ENCODE results near the gene GCK.

The GCK gene

DNA sequence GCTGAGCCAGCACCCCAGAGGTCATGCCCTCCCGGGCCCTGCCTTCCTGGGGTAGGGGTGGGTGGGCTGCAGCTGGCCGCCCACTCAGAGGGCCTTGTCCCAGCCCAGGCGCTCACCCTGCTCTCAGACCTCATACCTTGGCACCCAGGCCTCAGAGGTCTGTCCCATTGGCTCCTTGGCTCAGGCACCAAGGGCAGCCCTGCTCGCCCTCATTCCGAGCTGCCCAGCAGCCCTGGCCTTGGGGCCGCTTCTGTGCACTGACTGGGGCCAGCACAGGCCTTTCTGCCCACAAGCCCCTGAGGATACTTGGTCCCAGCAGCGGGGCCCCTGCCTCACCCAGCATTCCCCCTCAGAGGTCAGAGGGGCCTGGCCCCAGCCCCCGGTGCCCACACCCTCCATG, 45.8 kb upstream of the GCK start:
- no peak for DNase-seq
- no peak overlapping the region for H3K4me3 ChIP-seq
- intact Hi-C loops (cut with DNase I; ENCODE audit: low total_unique reads) = no loop called here
- H3K36me3 ChIP-seq = no peaks in the 10 kb centered on the region
- peaks cover 0 to 11% of the 10 kb centered on the region in 2 donors for H3K27me3 ChIP-seq
- no peaks in the 10 kb centered on the region for H3K4me1 ChIP-seq
- no peak overlapping the region for H3K27ac ChIP-seq
- TF ChIP-seq, protein P1, sequence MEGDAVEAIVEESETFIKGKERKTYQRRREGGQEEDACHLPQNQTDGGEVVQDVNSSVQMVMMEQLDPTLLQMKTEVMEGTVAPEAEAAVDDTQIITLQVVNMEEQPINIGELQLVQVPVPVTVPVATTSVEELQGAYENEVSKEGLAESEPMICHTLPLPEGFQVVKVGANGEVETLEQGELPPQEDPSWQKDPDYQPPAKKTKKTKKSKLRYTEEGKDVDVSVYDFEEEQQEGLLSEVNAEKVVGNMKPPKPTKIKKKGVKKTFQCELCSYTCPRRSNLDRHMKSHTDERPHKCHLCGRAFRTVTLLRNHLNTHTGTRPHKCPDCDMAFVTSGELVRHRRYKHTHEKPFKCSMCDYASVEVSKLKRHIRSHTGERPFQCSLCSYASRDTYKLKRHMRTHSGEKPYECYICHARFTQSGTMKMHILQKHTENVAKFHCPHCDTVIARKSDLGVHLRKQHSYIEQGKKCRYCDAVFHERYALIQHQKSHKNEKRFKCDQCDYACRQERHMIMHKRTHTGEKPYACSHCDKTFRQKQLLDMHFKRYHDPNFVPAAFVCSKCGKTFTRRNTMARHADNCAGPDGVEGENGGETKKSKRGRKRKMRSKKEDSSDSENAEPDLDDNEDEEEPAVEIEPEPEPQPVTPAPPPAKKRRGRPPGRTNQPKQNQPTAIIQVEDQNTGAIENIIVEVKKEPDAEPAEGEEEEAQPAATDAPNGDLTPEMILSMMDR (IDR thresholded peaks at IDR 0.05) = no peak
- H3K9me3 ChIP-seq = no peaks in the 10 kb centered on the region

DNA sequence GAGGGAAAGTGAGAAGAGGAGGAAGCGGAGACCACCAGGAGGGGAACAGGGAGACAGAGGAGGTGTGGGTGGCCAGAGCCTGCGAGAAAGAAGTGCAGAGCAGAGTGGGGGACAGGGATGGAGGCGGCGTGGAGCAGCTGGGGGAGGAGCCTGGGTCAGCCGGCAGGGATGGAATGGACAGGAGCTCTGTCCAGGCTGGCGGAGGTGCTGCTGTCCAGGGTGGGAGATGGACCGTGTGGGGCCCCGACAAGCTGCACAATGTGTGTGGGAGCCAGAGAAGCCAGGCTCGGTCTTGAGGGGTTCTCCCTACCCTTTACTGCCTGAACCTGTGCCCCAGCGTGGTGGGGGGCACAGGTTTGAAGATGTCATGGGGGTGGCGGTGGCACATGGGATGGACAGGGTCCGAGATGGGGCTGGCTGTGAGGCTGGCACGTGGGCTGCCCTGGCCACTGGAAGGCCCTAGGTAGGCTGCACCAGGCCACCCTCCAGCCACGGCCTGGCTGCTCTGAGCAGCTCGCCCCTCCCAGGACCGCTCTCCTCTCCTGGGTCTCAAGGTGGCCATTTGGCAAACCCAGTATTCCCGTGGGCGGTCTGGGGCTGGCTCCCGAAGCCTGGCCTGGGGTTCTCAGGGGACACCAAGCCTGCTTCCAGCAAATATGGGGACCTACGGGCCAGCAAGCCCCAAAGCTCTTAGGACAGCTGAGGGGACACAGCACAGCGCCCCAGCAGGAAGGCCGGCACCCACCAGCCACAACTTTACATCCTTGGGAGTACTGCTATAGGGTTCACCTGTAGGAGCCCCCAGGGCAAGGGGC, 43.9 kb upstream of the GCK start:
- DNase-seq = no peak
- no peaks in the 10 kb centered on the region for H3K36me3 ChIP-seq
- H3K4me3 ChIP-seq = no peak overlapping the region
- peaks cover 0 to 6% of the 10 kb centered on the region in 2 donors for H3K27me3 ChIP-seq
- no peaks in the 10 kb centered on the region for H3K4me1 ChIP-seq
- no peaks in the 10 kb centered on the region for H3K9me3 ChIP-seq
- H3K27ac ChIP-seq = no peak overlapping the region
- TF ChIP-seq, protein P1 (IDR thresholded peaks at IDR 0.05) = no peak
- intact Hi-C loops (cut with DNase I; ENCODE audit: low total_unique reads) = no loop called here

DNA sequence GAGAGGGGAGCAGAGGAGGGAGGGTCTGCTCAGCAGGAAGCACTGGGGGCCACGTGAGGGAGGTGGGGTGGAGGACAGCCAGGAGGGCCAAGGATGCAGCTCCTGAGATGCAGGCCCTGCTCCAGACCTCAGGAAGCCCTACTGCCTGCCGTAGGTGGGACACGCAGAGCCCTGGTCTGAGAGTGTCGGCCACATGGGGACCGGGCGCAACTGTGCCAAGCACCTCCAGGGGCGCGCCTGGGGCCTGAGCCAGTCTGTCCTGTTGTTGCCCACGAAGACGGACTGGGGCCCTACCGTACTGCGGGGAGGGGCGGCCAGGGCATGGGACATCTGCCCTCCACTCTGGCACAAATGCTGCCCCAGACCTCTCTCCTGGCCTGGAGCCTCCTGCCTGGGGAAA, 43.2 kb upstream of the GCK start:
- intact Hi-C loops (cut with DNase I; ENCODE audit: low total_unique reads) = no loop called here
- no peaks in the 10 kb centered on the region for H3K4me1 ChIP-seq
- H3K27me3 ChIP-seq = peaks cover 0 to 7% of the 10 kb centered on the region in 2 donors
- no peak overlapping the region for H3K4me3 ChIP-seq
- H3K36me3 ChIP-seq = no peaks in the 10 kb centered on the region
- TF ChIP-seq, protein P1 (IDR thresholded peaks at IDR 0.05) = no peak
- no peak for DNase-seq
- no peaks in the 10 kb centered on the region for H3K9me3 ChIP-seq
- H3K27ac ChIP-seq = no peak overlapping the region

DNA sequence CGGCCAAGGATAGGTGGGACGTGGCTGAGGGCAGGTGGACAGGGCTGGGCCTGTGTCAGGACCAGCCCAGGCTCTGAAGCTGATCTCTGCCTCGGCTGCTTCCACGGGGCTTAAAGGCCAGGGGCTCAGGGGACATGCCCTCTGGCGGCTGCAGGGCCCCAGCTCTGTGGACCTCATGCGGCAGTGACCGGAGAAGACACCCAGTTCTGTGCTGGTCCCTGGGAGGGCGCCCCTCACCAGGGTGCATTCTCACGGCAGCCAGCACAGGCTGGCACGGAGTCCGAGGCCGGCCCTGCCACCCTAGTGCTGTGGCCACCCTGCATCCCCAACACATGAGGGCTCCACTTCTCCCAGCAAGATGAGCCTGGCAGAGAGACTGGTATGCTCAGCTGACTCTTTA, 41.8 kb upstream of the GCK start:
- intact Hi-C loops (cut with DNase I; ENCODE audit: low total_unique reads) = no loop called here
- DNase-seq = no peak
- Histone ChIP-seq H3K4me1 (no peaks in the 10 kb centered on the region), H3K9me3 (no peaks in the 10 kb centered on the region), H3K4me3 (no peak overlapping the region), H3K27me3 (peaks cover 0 to 14% of the 10 kb centered on the region in 2 donors), H3K27ac (no peak overlapping the region), H3K36me3 (no peaks in the 10 kb centered on the region)
- TF ChIP-seq, protein P1 (IDR thresholded peaks at IDR 0.05) = no peak

DNA sequence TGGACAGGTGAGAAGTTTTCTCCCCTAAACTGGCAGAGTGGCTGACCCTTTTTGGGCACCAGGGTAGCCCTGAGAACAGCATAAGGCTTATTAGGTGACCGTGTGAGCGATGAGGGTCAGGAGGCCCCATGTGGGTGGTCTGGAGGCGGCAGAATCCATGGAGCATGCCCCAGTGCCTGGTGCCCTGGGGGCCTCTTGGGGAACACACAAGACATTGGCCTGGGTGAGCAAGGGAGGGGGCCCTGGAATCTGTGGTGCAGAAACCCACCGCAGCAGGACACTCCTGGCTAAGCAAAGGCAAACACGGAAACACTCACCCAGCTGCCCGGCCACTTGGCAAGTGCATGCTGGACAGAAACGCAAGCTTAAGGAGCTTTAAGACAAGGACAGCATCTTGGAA, 41.0 kb upstream of the GCK start:
- intact Hi-C loops (cut with DNase I; ENCODE audit: low total_unique reads) = no loop called here
- no peak overlapping the region for H3K27ac ChIP-seq
- no peak overlapping the region for H3K4me3 ChIP-seq
- no peak for DNase-seq
- H3K36me3 ChIP-seq = no peaks in the 10 kb centered on the region
- TF ChIP-seq, protein P1 (IDR thresholded peaks at IDR 0.05) = no peak
- peaks cover 0 to 22% of the 10 kb centered on the region in 2 donors for H3K27me3 ChIP-seq
- H3K9me3 ChIP-seq = no peaks in the 10 kb centered on the region
- no peaks in the 10 kb centered on the region for H3K4me1 ChIP-seq

All from tibial artery (tissue), 4 donors.